ENCODE results near the gene BNC2.

- TF ChIP-seq REST (IDR thresholded peaks at IDR 0.05; ENCODE audit: borderline replicate concordance in 1 of 2, low read depth in 1 of 2, low read length in 2 of 2): no peak
- TF ChIP-seq POLR2A (IDR thresholded peaks at IDR 0.05; ENCODE audit: insufficient read depth in 1 of 2, low read depth in 2 of 2, low read length in 2 of 2): no peak
- TF ChIP-seq BHLHE40 (IDR thresholded peaks at IDR 0.05; ENCODE audit: low read length): no peak
These were observed 251.9 kb downstream of the BNC2 start for GRCh38 chr9:16618524-16618923.
